Trophoblast cell (in vitro differentiated cells and primary cell): ENCODE measurements around the gene STARD13.

Experiments
- DNase-seq, 2 donors: peaks; one replicate each; pipeline ENCODE4 v3.0.0-alpha.2; 2016
- H2AFZ ChIP-seq: 2 replicates; pipeline ENCODE4 v1.6.1; 2013; ENCODE audit warnings: low read length, moderate library complexity, mild to moderate bottlenecking; ENCODE audit not compliant: insufficient read depth, poor library complexity
- H2AK5ac ChIP-seq: 2 replicates; pipeline ENCODE4 v1.6.1; 2013; ENCODE audit warnings: mild to moderate bottlenecking, low read length
- H2BK120ac ChIP-seq: 2 replicates; pipeline ENCODE4 v1.6.1; 2013; ENCODE audit warnings: low read length, mild to moderate bottlenecking, moderate library complexity; ENCODE audit not compliant: insufficient read depth, poor library complexity
- H2BK12ac ChIP-seq: 2 replicates; pipeline ENCODE4 v1.6.1; 2013; ENCODE audit warnings: mild to moderate bottlenecking, low read length, moderate library complexity
- H2BK5ac ChIP-seq: 2 replicates; pipeline ENCODE4 v1.6.1; 2013; ENCODE audit warnings: low read length, low read depth, moderate library complexity, mild to moderate bottlenecking; ENCODE audit not compliant: poor library complexity
- H3K14ac ChIP-seq: 2 replicates; pipeline ENCODE4 v1.6.1; 2013; ENCODE audit warnings: mild to moderate bottlenecking, low read length
- H3K18ac ChIP-seq: 2 replicates; pipeline ENCODE4 v1.6.1; 2013; ENCODE audit warnings: mild to moderate bottlenecking, low read length
- H3K23ac ChIP-seq: 2 replicates; pipeline ENCODE4 v1.6.1; 2013; ENCODE audit warnings: low read length
- H3K27ac ChIP-seq: 2 replicates; pipeline ENCODE4 v1.5.1; 2013; ENCODE audit warnings: low read depth, mild to moderate bottlenecking, inconsistent platforms, low read length, moderate library complexity
- H3K27me3 ChIP-seq: 2 replicates; pipeline ENCODE4 v1.6.1; 2013; ENCODE audit warnings: inconsistent platforms, mild to moderate bottlenecking, low read length, moderate library complexity; ENCODE audit not compliant: insufficient read depth
- H3K36me3 ChIP-seq, 2 experiments: 1 replicate in 1 of 2; 2 replicates in 1 of 2; pipeline ENCODE4 v1.6.1; 2013; ENCODE audit warnings: low read length in 2 of 2, mild to moderate bottlenecking in 2 of 2, moderate library complexity in 1 of 2; ENCODE audit not compliant: insufficient read depth in 2 of 2, control insufficient read depth in 1 of 2
- H3K4ac ChIP-seq: 2 replicates; pipeline ENCODE4 v1.6.1; 2013; ENCODE audit warnings: low read depth, mild to moderate bottlenecking, low read length, moderate library complexity
- H3K4me1 ChIP-seq, 2 experiments: 1 replicate in 1 of 2; 2 replicates in 1 of 2; pipeline ENCODE4 v1.6.1; 2013; ENCODE audit warnings: low read length in 2 of 2, mild to moderate bottlenecking in 2 of 2, moderate library complexity in 1 of 2; ENCODE audit not compliant: insufficient read depth in 2 of 2, control insufficient read depth in 1 of 2
- H3K4me2 ChIP-seq: 2 replicates; pipeline ENCODE4 v1.6.1; 2013; ENCODE audit warnings: inconsistent platforms, mild to moderate bottlenecking, low read length, moderate library complexity
- H3K4me3 ChIP-seq: 2 replicates; pipeline ENCODE4 v1.5.1; 2013; ENCODE audit warnings: mild to moderate bottlenecking, low read depth, low read length, inconsistent platforms
- H3K79me1 ChIP-seq: one replicate; pipeline ENCODE4 v1.6.1; 2013; ENCODE audit warnings: low read length
- H3K79me2 ChIP-seq: 2 replicates; pipeline ENCODE4 v1.6.1; 2013; ENCODE audit warnings: low read length, mild to moderate bottlenecking; ENCODE audit not compliant: control insufficient read depth, insufficient read depth, poor library complexity
- H3K9ac ChIP-seq: 2 replicates; pipeline ENCODE4 v1.6.1; 2013; ENCODE audit warnings: mild to moderate bottlenecking, low read length
- H3K9me3 ChIP-seq: 2 replicates; pipeline ENCODE4 v1.6.1; 2013; ENCODE audit warnings: low read depth, mild to moderate bottlenecking, control low read depth, inconsistent platforms, low read length; ENCODE audit not compliant: insufficient read depth
- H4K12ac ChIP-seq: 2 replicates; pipeline ENCODE4 v1.6.1; 2013; ENCODE audit warnings: low read depth, mild to moderate bottlenecking, low read length, moderate library complexity
- H4K8ac ChIP-seq: 2 replicates; pipeline ENCODE4 v1.6.1; 2013; ENCODE audit warnings: low read depth, mild to moderate bottlenecking, low read length, moderate library complexity
- H4K91ac ChIP-seq: one replicate; pipeline ENCODE4 v1.6.1; 2013; ENCODE audit warnings: low read depth, mild to moderate bottlenecking, low read length, moderate library complexity
- WGBS: extraction: QIAGEN DNeasy Blood & Tissue Kit; methylation state at CpG from one replicate; pipeline ENCODE4 v1.1.7; 2013; ENCODE audit warnings: missing lambda C conversion rate; ENCODE audit not compliant: insufficient read length, insufficient coverage; ENCODE audit errors: extremely low coverage; 5-methylcytosine and 5-hydroxymethylcytosine counted together

Gene STARD13

GRCh38 chr13:33072759-33073158 is 212.8 kb downstream of the STARD13 start:
- Histone ChIP-seq H3K27ac (no peak overlapping the region), H2BK12ac (no peak overlapping the region), H3K27me3 (no peaks in the 10 kb centered on the region), H3K9me3 (no peaks in the 10 kb centered on the region), H2AFZ (no peak overlapping the region), H4K91ac (no peak overlapping the region), H2BK5ac (no peak overlapping the region), H3K9ac (no peak overlapping the region), H3K36me3 (no peaks in the 10 kb centered on the region), H3K4me3 (no peak overlapping the region), H4K12ac (no peak overlapping the region), H3K4me2 (no peak overlapping the region), H2AK5ac (no peak overlapping the region), H3K14ac (no peak overlapping the region), H3K4me1 (peaks cover 7 to 8% of the 10 kb centered on the region in 2 experiments), H3K79me2 (no peaks in the 10 kb centered on the region), H4K8ac (no peak overlapping the region), H2BK120ac (no peak overlapping the region), H3K18ac (no peak overlapping the region), H3K4ac (no peak overlapping the region), H3K23ac (no peak overlapping the region), H3K79me1 (peaks cover 1% of the 10 kb centered on the region)
- no CpG with 5 or more reads among the region's 1 CpG for WGBS
- no peak for DNase-seq

- Histone ChIP-seq H3K4me2 (no peak overlapping the region), H2BK12ac (no peak overlapping the region), H2BK120ac (no peak overlapping the region), H2AFZ (no peak overlapping the region), H2BK5ac (no peak overlapping the region), H3K27me3 (no peaks in the 10 kb centered on the region), H3K4me3 (no peak overlapping the region), H3K9ac (no peak overlapping the region), H3K36me3 (no peaks in the 10 kb centered on the region), H3K9me3 (no peaks in the 10 kb centered on the region), H2AK5ac (no peak overlapping the region), H4K91ac (no peak overlapping the region), H3K4ac (no peak overlapping the region), H3K79me1 (peaks cover 1% of the 10 kb centered on the region), H4K8ac (no peak overlapping the region), H3K23ac (no peak overlapping the region), H3K4me1 (peaks cover 7 to 8% of the 10 kb centered on the region in 2 experiments), H3K27ac (no peak overlapping the region), H3K14ac (no peak overlapping the region), H3K18ac (no peak overlapping the region), H4K12ac (no peak overlapping the region), H3K79me2 (no peaks in the 10 kb centered on the region)
- DNase-seq = no peak
- no CpG with 5 or more reads among the region's 2 CpGs for WGBS
Observed at GRCh38 chr13:33072282-33072681, 213.3 kb downstream of the STARD13 start.

- no peak overlapping the region for H3K4ac ChIP-seq
Observed at GRCh38 chr13:33070713-33071112, 214.8 kb downstream of the STARD13 start.

GRCh38 chr13:33069365-33069764 is 216.2 kb downstream of the STARD13 start:
- Histone ChIP-seq H3K4me3 (no peak overlapping the region), H2AFZ (no peak overlapping the region), H3K4me1 (peaks cover 1 to 4% of the 10 kb centered on the region in 2 experiments), H4K8ac (no peak overlapping the region), H3K36me3 (no peaks in the 10 kb centered on the region), H3K4ac (no peak overlapping the region), H2BK12ac (no peak overlapping the region), H3K79me1 (no peaks in the 10 kb centered on the region), H3K79me2 (no peaks in the 10 kb centered on the region), H4K91ac (no peak overlapping the region), H2BK5ac (no peak overlapping the region), H3K18ac (no peak overlapping the region), H3K9ac (no peak overlapping the region), H2BK120ac (no peak overlapping the region), H3K27ac (no peak overlapping the region), H2AK5ac (no peak overlapping the region), H3K23ac (no peak overlapping the region), H3K9me3 (no peaks in the 10 kb centered on the region), H3K27me3 (no peaks in the 10 kb centered on the region), H3K4me2 (no peak overlapping the region), H4K12ac (no peak overlapping the region), H3K14ac (no peak overlapping the region)
- WGBS = no CpG with 5 or more reads among the region's 2 CpGs
- no peak for DNase-seq

More at GRCh38 chr13:33070713-33071112, 214.8 kb downstream of the STARD13 start:
- no peak overlapping the region for H3K4me3 ChIP-seq
- no peak overlapping the region for H2AK5ac ChIP-seq
- no peak for DNase-seq
- no peak overlapping the region for H3K9ac ChIP-seq
- no peak overlapping the region for H3K4me2 ChIP-seq
- no peak overlapping the region for H4K12ac ChIP-seq
- H2AFZ ChIP-seq = no peak overlapping the region
- no peak overlapping the region for H3K14ac ChIP-seq
- no peak overlapping the region for H2BK120ac ChIP-seq
- peaks cover 1% of the 10 kb centered on the region for H3K79me1 ChIP-seq
- no peak overlapping the region for H3K18ac ChIP-seq
- no peak overlapping the region for H2BK5ac ChIP-seq
- no peaks in the 10 kb centered on the region for H3K79me2 ChIP-seq
- no peaks in the 10 kb centered on the region for H3K27me3 ChIP-seq
- peaks cover 7 to 8% of the 10 kb centered on the region in 2 experiments for H3K4me1 ChIP-seq
- no peaks in the 10 kb centered on the region for H3K9me3 ChIP-seq
- H4K8ac ChIP-seq = no peak overlapping the region
- no peak overlapping the region for H2BK12ac ChIP-seq
- WGBS = no CpG with 5 or more reads among the region's 2 CpGs
- H3K36me3 ChIP-seq = no peaks in the 10 kb centered on the region
- no peak overlapping the region for H4K91ac ChIP-seq
- no peak overlapping the region for H3K23ac ChIP-seq
- H3K27ac ChIP-seq = no peak overlapping the region
